ENCODE data around the gene SLC16A2.

- TF ChIP-seq CTCF (IDR thresholded peaks at IDR 0.05) (no peak), POLR2AphosphoS5 (IDR thresholded peaks at IDR 0.05; ENCODE audit: low read depth, low read length) (no peak), SIN3A (IDR thresholded peaks at IDR 0.05; ENCODE audit: borderline replicate concordance, insufficient read depth, low read depth, low read length) (no peak)
These were observed 119.4 kb downstream of the SLC16A2 start for GRCh38 chrX:74540635-74541249.

Measured in Panc1 (cell line).